HG03095 (cell line): ENCODE measurements around the gene PRDM12.

Experiments
- ATAC-seq: cut with Tn5 transposase; IDR thresholded peaks from one replicate; pipeline ENCODE4 v1.9.1; 2021; ENCODE audit warnings: moderate library complexity; ENCODE audit not compliant: unreplicated experiment

The PRDM12 gene

DNA sequence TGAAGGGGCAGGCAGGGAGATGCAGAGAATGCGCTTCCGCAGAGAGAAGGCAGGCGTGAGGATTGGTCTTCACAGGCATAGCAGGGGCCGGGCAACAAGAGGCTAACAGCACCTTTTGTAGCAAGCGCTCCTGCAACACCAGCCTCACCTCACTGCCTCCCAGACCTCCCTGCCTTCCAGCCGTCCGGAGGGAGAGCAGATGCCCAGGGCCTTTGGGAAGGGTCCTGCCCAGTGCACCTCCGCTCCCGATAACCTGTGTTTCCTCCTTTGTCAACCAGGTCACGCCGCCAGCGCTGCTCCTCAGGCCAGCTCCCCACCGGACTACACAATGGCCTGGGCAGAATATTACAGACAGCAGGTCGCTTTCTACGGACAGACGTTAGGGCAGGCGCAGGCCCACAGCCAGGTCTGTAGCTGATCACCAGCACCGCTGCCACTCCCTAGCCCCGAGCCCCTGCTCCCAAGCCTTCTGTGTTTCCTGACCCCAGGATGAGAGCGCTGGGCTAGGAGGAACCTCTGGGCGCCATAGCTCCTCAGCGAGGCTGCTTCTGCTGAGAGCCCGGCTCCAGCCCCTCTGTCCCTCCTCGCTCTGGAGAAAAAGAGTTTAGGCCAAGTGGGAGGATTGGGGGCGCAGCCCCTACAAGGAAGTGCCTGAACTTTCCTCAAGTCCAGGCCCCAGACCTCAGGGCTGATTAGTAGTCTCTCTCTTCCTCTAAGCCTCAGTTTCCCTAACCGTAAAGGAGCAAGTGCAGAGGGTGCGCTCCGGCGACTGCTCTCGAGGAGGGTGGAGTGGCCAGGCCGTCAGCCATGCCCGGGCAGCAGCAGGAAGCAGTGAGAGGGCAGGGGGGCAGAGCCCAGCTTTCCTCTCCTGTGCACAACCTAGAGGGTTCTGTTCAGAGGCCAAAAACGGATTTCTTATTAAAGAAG, 28.4 kb upstream of the PRDM12 start:
- no peak for ATAC-seq

GRCh38 chr9:130636648-130637020, 27.8 kb upstream of the PRDM12 start:
- ATAC-seq = no peak

- ATAC-seq = no peak
Observed at GRCh38 chr9:130638284-130639123, 25.9 kb upstream of the PRDM12 start.

GRCh38 chr9:130639124-130639765, 25.1 kb upstream of the PRDM12 start:
- no peak for ATAC-seq

GRCh38 chr9:130639866-130640555, 24.4 kb upstream of the PRDM12 start:
- no peak for ATAC-seq

DNA sequence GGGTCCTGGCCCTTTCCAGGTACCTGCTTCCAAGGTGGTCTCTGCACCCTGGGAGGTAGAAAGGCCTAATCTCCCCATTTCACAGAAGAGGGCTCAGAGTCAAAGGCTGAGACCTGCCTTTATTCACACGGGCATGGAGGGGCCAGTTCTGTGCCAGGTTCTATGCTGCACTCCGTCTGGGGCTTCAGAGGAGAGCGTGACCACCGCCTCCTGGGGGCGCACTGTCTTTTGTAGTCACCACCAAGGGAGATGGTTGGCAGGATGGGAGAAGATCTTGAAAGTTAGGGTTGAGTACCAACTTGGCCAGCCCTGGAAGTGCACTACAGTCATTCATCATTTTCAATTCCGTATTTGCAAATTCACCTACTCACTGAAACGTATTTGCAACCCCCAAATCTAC, 23.7 kb upstream of the PRDM12 start:
- ATAC-seq = no peak

- no peak for ATAC-seq
Observed at GRCh38 chr9:130642926-130643325, 21.5 kb upstream of the PRDM12 start.

- no peak for ATAC-seq
Observed at GRCh38 chr9:130651221-130651620, 13.2 kb upstream of the PRDM12 start.

- no peak for ATAC-seq
Observed at GRCh38 chr9:130651752-130652151, 12.6 kb upstream of the PRDM12 start.

DNA sequence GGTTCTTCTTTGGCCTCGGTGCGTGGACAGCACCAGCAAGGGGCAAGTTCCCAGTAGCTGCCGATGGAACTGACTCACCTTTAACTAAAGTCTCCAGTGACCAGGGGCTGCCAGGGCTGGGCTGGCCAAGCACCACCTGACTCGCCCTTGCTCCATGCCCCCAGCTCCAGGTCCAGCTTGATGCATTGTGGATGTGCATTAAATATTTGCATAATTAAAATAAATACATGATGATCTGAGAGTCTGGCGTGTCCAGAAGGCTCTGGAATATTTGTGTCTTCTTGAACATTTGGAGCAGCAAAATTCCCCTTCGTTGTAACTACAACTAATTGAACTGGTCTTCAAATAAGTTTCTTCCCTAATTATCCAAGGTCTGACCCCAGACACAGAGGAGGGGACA, 9.5 kb upstream of the PRDM12 start:
- ATAC-seq = no peak

- no peak for ATAC-seq
Observed at GRCh38 chr9:130658893-130659698, 5.3 kb upstream of the PRDM12 start.

GRCh38 chr9:130659699-130660248, 4.6 kb upstream of the PRDM12 start:
- ATAC-seq = no peak

- ATAC-seq = no peak
Observed at GRCh38 chr9:130660326-130660682, 4.1 kb upstream of the PRDM12 start.

DNA sequence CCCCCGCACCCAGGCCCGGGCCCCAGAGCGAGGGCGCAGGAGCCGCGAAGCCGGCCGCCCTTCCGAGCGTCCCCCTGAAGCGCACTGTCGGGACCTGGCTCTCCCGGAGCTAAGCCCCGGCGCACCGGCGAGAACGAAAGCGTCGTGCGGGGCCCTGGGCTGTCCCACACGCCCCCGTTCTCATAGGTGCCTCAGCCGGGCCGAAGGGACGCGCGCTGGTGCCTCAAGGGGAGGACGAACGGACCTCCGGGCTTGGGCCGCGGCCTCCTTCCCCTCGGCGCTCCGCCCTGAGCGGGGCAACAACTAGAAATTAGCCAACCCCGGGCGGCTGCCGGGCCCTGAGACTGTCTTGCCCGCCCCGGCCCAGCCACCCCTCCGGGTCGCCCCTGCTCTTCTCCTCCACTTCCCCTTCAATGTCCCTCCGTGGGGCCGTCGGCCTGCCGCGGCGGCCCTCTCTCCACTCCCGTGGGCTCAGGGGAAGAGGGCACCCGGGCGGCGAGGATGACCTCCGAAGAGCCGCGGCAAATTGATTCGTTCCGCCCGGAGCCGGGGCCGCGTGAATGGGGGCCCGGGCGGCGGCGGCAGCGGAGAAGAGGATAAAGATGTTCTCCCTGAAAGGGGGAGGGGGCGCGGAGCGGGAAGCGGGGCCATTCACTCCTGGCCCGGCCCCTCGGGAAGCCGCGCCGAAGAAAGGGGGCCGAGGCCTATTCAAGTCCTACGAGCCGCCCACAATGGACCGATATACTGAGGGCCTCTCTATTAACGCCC, 3.5 kb upstream of the PRDM12 start:
- no peak for ATAC-seq

GRCh38 chr9:130661451-130662098, 2.8 kb upstream of the PRDM12 start:
- no peak for ATAC-seq

DNA sequence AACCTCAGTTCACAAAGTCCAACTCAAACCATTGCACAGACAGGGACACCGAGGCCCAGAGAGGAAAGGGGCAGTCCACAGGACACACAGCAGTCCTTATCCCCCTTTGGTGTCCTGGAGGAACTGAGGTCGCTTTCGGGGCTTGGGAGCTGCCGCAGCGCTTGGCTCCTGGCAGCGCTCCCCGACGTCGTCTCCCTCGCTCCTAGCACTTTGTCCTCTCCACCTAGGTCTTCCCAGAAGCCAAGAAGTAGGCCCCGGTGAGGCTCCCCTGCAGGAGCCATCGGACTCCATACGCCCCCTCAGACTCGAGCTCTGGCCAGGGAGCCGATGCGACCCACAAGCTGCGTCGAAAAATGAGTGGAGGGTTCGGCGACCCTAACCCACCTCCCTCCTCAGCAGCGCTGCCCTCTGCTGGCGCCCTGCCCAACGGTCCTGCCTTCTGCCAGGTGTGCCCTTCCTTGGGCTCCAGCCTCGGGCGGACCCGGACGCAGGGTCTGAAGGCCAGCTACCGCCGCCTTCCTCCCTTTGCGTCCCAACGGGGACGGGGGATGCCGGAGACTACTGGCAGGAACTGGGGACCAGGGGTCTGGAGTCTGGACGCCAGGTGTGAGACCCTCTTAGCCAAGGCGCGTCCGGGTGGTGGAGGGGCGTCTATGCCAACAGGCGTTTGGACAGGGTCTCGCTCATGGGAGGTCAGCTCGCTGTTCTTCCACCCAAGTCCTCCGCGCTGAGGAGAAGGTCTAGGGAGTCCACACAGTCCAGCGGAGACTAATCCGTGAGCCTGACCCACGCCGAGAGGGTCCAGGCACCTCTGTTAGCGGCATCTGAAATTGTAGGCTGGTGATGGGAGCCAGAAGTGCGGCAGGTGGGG, 2.1 kb upstream of the PRDM12 start:
- ATAC-seq = no peak

- no peak for ATAC-seq
Observed at GRCh38 chr9:130662970-130663257, 1.5 kb upstream of the PRDM12 start.
